ENCODE data around the gene CDH12.

Gene CDH12

DNA sequence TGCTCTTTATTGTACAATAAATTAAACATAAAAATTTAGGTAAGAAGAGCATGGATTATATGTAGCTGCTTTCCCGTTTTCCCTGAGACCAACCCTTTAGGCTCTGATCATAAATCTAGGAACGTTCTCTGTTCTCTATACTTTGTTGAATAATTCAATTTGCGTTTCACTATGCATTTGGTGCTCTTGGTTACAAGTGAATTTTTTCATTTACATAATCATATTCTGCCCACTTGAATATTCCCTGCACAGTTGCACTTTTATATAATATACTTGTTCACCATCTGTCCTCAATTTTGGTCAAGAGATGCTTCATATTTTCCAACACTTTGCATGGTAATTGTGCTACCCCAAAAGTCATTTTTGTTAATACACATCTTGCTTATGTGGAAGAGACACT lies 741.8 kb downstream of the CDH12 start:
- Histone ChIP-seq H3K4me1 (ENCODE audit: control insufficient read depth, insufficient read depth, low read length, unreplicated experiment) (no peaks in the 10 kb centered on the region), H2AFZ (ENCODE audit: low read length, unreplicated experiment) (no peak overlapping the region), H3K4me3 (ENCODE audit: low read depth, low read length) (no peak overlapping the region), H3K27ac (ENCODE audit: low read depth, low read length) (no peak overlapping the region), H3K79me2 (ENCODE audit: control insufficient read depth, insufficient read depth, low read length, unreplicated experiment) (no peaks in the 10 kb centered on the region), H3K36me3 (ENCODE audit: insufficient read depth, low read length) (no peaks in the 10 kb centered on the region), H3K27me3 (ENCODE audit: insufficient read depth, low read length) (no peaks in the 10 kb centered on the region)

DNA sequence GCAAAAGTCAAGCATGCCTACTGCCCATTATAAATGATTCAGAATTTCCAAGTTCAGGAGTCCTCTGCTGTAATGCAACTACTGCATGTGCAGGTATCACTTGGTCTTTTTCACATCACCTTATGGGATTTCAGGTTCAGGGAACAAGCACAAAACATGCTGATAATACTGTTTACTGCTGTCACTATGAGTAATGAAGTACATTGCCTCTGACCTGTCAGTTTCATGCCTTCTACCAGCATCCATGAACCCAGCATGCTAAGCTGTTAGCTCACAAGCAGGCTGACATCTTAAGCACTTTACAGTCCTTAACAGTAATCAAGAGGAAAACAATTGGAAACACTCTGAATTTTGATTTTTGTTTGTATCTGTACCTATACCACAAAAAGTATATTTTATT lies 743.8 kb downstream of the CDH12 start:
- Histone ChIP-seq H3K27ac (ENCODE audit: low read depth, low read length) (no peak overlapping the region), H2AFZ (ENCODE audit: low read length, unreplicated experiment) (no peak overlapping the region), H3K36me3 (ENCODE audit: insufficient read depth, low read length) (no peaks in the 10 kb centered on the region), H3K4me3 (ENCODE audit: low read depth, low read length) (no peak overlapping the region), H3K27me3 (ENCODE audit: insufficient read depth, low read length) (no peaks in the 10 kb centered on the region), H3K4me1 (ENCODE audit: control insufficient read depth, insufficient read depth, low read length, unreplicated experiment) (no peaks in the 10 kb centered on the region), H3K79me2 (ENCODE audit: control insufficient read depth, insufficient read depth, low read length, unreplicated experiment) (no peaks in the 10 kb centered on the region)

DNA sequence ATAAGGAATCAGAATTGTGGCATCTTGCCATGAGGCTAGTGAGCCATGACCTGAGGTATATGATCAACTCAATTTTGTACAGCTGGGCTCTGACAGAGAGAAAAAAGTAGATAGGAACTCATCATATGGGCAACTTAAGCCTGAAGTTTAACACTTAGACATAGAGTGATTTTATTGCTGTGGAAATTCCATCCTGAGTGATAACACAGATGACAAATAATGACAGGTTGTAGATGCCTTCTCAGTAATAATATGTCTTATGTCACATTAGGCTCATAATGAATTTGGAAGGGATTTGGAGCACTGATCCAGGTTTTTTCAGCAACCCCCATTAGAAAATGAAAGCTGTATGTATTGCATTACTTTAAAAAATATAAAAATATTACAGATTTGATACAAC lies 744.6 kb downstream of the CDH12 start:
- Histone ChIP-seq H3K27ac (ENCODE audit: low read depth, low read length) (no peak overlapping the region), H3K4me3 (ENCODE audit: low read depth, low read length) (no peak overlapping the region), H3K27me3 (ENCODE audit: insufficient read depth, low read length) (no peaks in the 10 kb centered on the region), H2AFZ (ENCODE audit: low read length, unreplicated experiment) (no peak overlapping the region), H3K4me1 (ENCODE audit: control insufficient read depth, insufficient read depth, low read length, unreplicated experiment) (no peaks in the 10 kb centered on the region), H3K36me3 (ENCODE audit: insufficient read depth, low read length) (no peaks in the 10 kb centered on the region), H3K79me2 (ENCODE audit: control insufficient read depth, insufficient read depth, low read length, unreplicated experiment) (no peaks in the 10 kb centered on the region)

DNA sequence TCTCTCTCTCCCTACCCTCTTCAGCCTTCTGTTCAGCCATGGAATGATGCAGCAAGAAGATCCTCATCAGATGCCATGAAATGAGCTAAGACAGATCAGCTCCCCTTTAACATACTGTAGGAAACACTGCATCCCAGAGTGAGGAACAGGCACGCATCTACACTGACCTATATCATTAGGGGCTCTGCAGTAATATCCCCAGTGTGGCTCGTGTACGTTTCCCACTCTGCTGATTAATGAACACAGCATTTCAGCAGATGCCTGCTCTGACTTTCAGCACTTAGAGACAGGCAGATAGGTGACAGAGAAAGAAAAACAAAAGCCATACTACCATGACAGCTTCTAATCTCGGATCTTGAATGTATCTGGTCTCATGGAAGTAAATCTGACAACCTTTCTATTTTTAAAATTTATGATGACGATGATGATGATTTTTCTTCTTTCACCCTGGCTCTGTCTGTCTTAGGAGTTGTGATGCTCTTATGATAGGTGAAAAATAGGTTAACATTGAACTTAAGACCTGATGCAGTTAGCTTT lies 750.3 kb downstream of the CDH12 start:
- H3K36me3 ChIP-seq (ENCODE audit: insufficient read depth, low read length) = no peaks in the 10 kb centered on the region
- no peak overlapping the region for H3K27ac ChIP-seq (ENCODE audit: low read depth, low read length)
- H3K27me3 ChIP-seq (ENCODE audit: insufficient read depth, low read length) = no peaks in the 10 kb centered on the region
- no peaks in the 10 kb centered on the region for H3K79me2 ChIP-seq (ENCODE audit: control insufficient read depth, insufficient read depth, low read length, unreplicated experiment)
- no peak overlapping the region for H3K4me3 ChIP-seq (ENCODE audit: low read depth, low read length)
- no peak overlapping the region for H2AFZ ChIP-seq (ENCODE audit: low read length, unreplicated experiment)
- no peaks in the 10 kb centered on the region for H3K4me1 ChIP-seq (ENCODE audit: control insufficient read depth, insufficient read depth, low read length, unreplicated experiment)

DNA sequence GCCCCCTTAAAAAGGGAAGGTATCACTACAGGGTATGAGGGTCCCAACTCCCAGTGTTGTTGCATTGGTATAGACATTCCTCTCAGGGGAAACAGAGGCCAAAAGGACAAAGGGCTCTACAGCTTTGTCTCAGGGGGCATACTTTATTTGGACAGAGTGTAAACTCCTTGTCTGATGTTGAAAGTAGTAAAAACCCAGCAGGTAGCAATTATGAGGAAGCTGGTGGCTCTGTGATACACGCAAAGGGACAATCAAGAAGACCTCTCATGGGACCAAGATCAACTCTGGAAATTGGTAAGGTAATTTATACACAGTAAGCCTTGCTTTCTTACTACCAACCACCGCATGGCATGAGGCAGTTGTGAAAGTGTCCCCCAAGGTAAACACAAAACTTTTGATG lies 764.6 kb downstream of the CDH12 start:
- H2AFZ ChIP-seq (ENCODE audit: low read length, unreplicated experiment) = no peak overlapping the region
- H3K4me3 ChIP-seq (ENCODE audit: low read depth, low read length) = no peak overlapping the region
- no peaks in the 10 kb centered on the region for H3K36me3 ChIP-seq (ENCODE audit: insufficient read depth, low read length)
- H3K27me3 ChIP-seq (ENCODE audit: insufficient read depth, low read length) = no peaks in the 10 kb centered on the region
- H3K79me2 ChIP-seq (ENCODE audit: control insufficient read depth, insufficient read depth, low read length, unreplicated experiment) = no peaks in the 10 kb centered on the region
- H3K27ac ChIP-seq (ENCODE audit: low read depth, low read length) = no peak overlapping the region
- no peaks in the 10 kb centered on the region for H3K4me1 ChIP-seq (ENCODE audit: control insufficient read depth, insufficient read depth, low read length, unreplicated experiment)

DNA sequence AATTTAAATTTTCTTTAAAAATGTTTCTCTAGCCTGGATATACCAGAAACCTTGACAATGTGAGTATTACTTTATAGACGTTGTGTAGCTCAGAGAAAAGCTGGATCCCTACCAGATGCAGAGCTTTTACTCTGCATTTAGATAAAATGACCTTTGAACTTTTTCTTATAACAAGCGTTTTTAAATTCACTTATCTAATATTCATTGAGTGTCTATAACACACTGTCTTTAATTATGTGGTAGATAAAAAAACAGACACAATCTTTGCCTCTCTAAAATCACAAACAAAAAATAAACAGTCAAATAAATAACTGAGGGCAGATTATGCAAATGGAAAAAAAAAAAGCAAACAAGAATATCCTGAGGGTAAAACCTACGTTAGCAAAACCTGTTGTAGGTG lies 773.6 kb downstream of the CDH12 start:
- no peak overlapping the region for H3K27ac ChIP-seq (ENCODE audit: low read depth, low read length)
- H2AFZ ChIP-seq (ENCODE audit: low read length, unreplicated experiment) = no peak overlapping the region
- no peak overlapping the region for H3K4me3 ChIP-seq (ENCODE audit: low read depth, low read length)
- H3K4me1 ChIP-seq (ENCODE audit: control insufficient read depth, insufficient read depth, low read length, unreplicated experiment) = no peaks in the 10 kb centered on the region
- H3K36me3 ChIP-seq (ENCODE audit: insufficient read depth, low read length) = no peaks in the 10 kb centered on the region
- H3K27me3 ChIP-seq (ENCODE audit: insufficient read depth, low read length) = no peaks in the 10 kb centered on the region
- H3K79me2 ChIP-seq (ENCODE audit: control insufficient read depth, insufficient read depth, low read length, unreplicated experiment) = no peaks in the 10 kb centered on the region

DNA sequence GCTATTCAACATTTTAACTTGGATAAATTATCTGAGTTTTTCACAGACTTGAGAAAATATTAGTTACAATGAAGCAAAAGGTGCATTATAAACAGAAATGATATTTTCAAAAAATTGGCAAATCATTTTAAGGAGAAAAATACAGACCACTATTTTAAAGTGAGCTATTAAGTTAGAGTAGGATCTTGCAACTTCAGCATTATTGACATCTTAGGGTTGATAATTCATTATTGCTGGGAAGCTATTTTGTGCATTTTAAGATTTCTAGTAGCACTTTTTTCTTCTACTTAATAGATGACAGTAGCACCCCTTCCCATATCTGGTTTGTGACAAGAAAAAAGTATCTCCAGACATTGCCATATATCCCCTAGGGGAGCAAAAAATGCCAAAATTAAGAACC lies 774.1 kb downstream of the CDH12 start:
- Histone ChIP-seq H3K79me2 (ENCODE audit: control insufficient read depth, insufficient read depth, low read length, unreplicated experiment) (no peaks in the 10 kb centered on the region), H3K27me3 (ENCODE audit: insufficient read depth, low read length) (no peaks in the 10 kb centered on the region), H3K4me3 (ENCODE audit: low read depth, low read length) (no peak overlapping the region), H3K4me1 (ENCODE audit: control insufficient read depth, insufficient read depth, low read length, unreplicated experiment) (no peaks in the 10 kb centered on the region), H3K36me3 (ENCODE audit: insufficient read depth, low read length) (no peaks in the 10 kb centered on the region), H3K27ac (ENCODE audit: low read depth, low read length) (no peak overlapping the region), H2AFZ (ENCODE audit: low read length, unreplicated experiment) (no peak overlapping the region)

DNA sequence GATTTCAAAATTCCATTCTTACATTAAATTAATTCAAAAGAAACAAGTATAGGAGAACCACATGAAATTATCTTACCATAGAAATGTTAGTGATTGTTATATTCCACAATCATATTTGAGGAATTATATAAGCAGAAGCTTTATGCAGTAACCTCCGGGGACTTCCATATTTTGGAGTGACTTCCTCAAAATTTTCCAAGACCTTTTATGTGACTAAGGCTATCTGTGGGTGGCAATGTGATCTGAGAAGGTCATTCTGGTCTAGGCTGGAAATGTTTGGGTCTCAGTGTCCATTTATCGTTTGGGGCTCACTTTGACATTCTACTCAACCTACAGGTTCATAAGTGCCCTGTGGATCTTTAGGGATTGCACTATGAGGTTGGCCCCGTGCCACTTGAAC lies 776.6 kb downstream of the CDH12 start:
- Histone ChIP-seq H3K79me2 (ENCODE audit: control insufficient read depth, insufficient read depth, low read length, unreplicated experiment) (no peaks in the 10 kb centered on the region), H3K27ac (ENCODE audit: low read depth, low read length) (no peak overlapping the region), H3K4me1 (ENCODE audit: control insufficient read depth, insufficient read depth, low read length, unreplicated experiment) (no peaks in the 10 kb centered on the region), H3K36me3 (ENCODE audit: insufficient read depth, low read length) (no peaks in the 10 kb centered on the region), H3K4me3 (ENCODE audit: low read depth, low read length) (no peak overlapping the region), H2AFZ (ENCODE audit: low read length, unreplicated experiment) (no peak overlapping the region), H3K27me3 (ENCODE audit: insufficient read depth, low read length) (no peaks in the 10 kb centered on the region)

DNA sequence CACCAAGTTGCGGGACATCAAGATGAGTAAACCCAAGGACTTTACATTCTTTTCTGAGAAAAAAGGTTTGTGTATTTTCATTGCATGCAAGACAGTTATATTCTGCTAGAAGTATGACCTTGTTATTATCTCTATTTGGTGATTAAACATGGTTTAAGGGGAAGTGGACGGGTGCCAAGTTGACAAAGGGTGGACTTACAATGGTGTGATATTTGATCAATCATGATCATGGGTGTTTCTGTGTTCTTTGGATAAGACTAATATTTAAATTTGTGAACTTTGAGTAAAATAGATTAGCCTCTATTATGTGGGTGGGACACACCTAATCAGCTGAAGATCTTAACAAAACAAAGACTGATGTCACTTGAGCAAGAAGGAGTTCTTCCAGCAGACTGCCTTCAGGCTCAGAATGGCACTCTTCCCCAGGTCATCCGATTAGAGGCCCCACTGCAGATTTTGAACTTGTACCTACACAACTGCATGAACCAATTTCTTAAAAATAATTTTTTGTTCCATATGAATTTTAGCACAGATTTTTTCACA lies 782.9 kb downstream of the CDH12 start:
- no peak overlapping the region for H2AFZ ChIP-seq (ENCODE audit: low read length, unreplicated experiment)
- H3K27ac ChIP-seq (ENCODE audit: low read depth, low read length) = no peak overlapping the region
- H3K4me3 ChIP-seq (ENCODE audit: low read depth, low read length) = no peak overlapping the region
- H3K4me1 ChIP-seq (ENCODE audit: control insufficient read depth, insufficient read depth, low read length, unreplicated experiment) = no peaks in the 10 kb centered on the region
- no peaks in the 10 kb centered on the region for H3K27me3 ChIP-seq (ENCODE audit: insufficient read depth, low read length)
- no peaks in the 10 kb centered on the region for H3K79me2 ChIP-seq (ENCODE audit: control insufficient read depth, insufficient read depth, low read length, unreplicated experiment)
- H3K36me3 ChIP-seq (ENCODE audit: insufficient read depth, low read length) = no peaks in the 10 kb centered on the region

DNA sequence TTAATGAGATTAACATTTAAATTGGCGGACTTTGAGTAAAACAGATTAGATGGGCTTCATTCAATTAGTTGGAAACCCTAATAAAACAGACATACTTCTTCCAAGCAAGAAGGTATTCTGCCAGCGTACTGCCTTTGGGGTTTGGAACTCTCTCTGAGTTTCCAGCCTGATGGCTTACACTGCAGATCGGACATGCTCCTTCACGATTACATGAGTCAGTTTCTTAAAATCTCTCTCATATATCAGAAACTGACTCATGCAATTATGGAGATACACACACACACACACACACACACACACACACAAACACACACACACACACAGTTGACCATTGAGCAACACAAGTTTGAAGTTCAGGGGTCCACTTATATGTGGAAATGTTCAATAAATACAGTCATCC lies 789.4 kb downstream of the CDH12 start:
- no peak overlapping the region for H3K27ac ChIP-seq (ENCODE audit: low read depth, low read length)
- no peaks in the 10 kb centered on the region for H3K27me3 ChIP-seq (ENCODE audit: insufficient read depth, low read length)
- no peaks in the 10 kb centered on the region for H3K36me3 ChIP-seq (ENCODE audit: insufficient read depth, low read length)
- H2AFZ ChIP-seq (ENCODE audit: low read length, unreplicated experiment) = no peak overlapping the region
- H3K4me3 ChIP-seq (ENCODE audit: low read depth, low read length) = no peak overlapping the region
- no peaks in the 10 kb centered on the region for H3K79me2 ChIP-seq (ENCODE audit: control insufficient read depth, insufficient read depth, low read length, unreplicated experiment)
- H3K4me1 ChIP-seq (ENCODE audit: control insufficient read depth, insufficient read depth, low read length, unreplicated experiment) = no peaks in the 10 kb centered on the region

DNA sequence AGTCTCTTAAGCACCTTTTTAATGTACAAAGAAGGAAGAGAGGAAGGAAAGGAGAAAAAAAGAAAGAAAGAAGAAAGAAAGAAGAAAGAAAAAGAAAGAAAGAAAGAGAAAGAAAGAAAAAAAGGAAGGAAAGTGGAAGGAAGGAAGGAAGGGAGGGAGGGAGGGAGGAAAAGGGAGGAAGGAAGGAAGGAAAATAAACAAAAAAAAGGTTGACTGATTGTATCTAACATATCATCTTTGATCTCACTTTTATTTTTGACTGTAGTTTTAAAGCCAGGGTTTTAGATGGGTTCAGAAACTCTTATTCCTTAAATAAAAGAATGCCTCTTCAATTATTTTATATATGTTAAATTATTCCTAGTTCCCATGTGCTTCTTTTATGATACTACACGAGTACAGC lies 794.5 kb downstream of the CDH12 start:
- Histone ChIP-seq H3K27me3 (ENCODE audit: insufficient read depth, low read length) (no peaks in the 10 kb centered on the region), H3K27ac (ENCODE audit: low read depth, low read length) (no peak overlapping the region), H2AFZ (ENCODE audit: low read length, unreplicated experiment) (no peak overlapping the region), H3K4me3 (ENCODE audit: low read depth, low read length) (no peak overlapping the region), H3K36me3 (ENCODE audit: insufficient read depth, low read length) (no peaks in the 10 kb centered on the region), H3K79me2 (ENCODE audit: control insufficient read depth, insufficient read depth, low read length, unreplicated experiment) (no peaks in the 10 kb centered on the region), H3K4me1 (ENCODE audit: control insufficient read depth, insufficient read depth, low read length, unreplicated experiment) (no peaks in the 10 kb centered on the region)
